ENCODE data around the gene MEIG1. TPM values are rescaled to one million over a fixed set of nuclear protein-coding genes. Genes with fewer than 3 reads are reported as not detected.

Gene MEIG1
- total RNA-seq, 2 donors from 2014 or later = not detected

DNA sequence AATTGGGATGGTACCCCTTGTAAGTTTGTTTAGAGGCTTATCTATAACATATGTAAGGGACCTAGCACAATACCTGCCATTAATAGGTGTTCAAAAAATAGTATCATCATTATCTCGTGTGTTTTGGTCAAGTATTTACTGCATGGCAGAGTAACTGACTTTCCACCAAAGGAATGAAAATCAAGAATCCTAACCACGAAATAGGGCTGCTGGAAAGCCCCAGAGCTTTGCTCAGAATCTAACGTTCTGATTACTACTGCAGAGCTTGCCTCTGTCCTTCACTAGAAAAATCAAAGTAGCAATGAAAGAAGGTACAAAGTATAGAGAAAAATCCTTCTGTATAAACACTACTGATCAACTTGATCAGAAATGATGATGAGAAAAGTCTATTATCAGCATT, 40.2 kb upstream of the MEIG1 start:
- DNase-seq (ENCODE audit: low spot score) (no peak), ATAC-seq (ENCODE audit: insufficient number of reproducible peaks, low FRiP score, low read depth) (no peak)
- no peaks in the 10 kb centered on the region for H3K27me3 ChIP-seq (replicated peaks; ENCODE audit: insufficient read depth)
- no peak overlapping the region for H3K4me3 ChIP-seq
- no peak overlapping the region for H3K27ac ChIP-seq
- no peaks in the 10 kb centered on the region for H3K9me3 ChIP-seq
- no peak for TF ChIP-seq CTCF (IDR thresholded peaks at IDR 0.05)
- H3K36me3 ChIP-seq = peaks cover 27% of the 10 kb centered on the region
- H3K4me1 ChIP-seq (ENCODE audit: control insufficient read depth in 1 of 2, low read depth in 2 of 2) = no peaks in the 10 kb centered on the region

DNA sequence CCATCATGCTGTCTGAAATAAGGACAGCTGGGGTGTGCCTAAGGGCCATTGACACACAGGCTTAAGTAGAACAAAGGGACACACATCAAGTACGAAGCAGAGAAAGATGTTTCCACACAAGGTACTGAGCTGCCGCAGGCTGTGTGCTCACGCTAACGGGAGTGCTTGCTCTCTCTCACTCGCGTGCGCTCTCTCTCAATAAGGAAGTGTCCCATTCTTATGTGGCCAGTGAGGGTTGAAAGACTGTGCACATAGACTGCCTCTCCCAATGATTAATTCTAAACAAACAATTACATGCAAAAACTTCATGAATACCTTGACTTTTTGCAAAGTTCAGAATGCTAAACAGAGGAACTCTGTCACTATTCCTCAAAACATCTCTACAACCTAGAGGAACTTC, 35.2 kb upstream of the MEIG1 start:
- Histone ChIP-seq H3K4me1 (ENCODE audit: control insufficient read depth in 1 of 2, low read depth in 2 of 2) (no peaks in the 10 kb centered on the region), H3K9me3 (no peaks in the 10 kb centered on the region), H3K36me3 (peaks cover 34% of the 10 kb centered on the region), H3K27me3 (replicated peaks; ENCODE audit: insufficient read depth) (no peaks in the 10 kb centered on the region), H3K27ac (no peak overlapping the region), H3K4me3 (no peak overlapping the region)
- no peak for ATAC-seq (ENCODE audit: insufficient number of reproducible peaks, low FRiP score, low read depth)
- no peak for TF ChIP-seq CTCF (IDR thresholded peaks at IDR 0.05)
- no peak for DNase-seq (ENCODE audit: low spot score)

GRCh38 chr10:14925268-14925667, 33.9 kb upstream of the MEIG1 start:
- Histone ChIP-seq H3K27me3 (replicated peaks; ENCODE audit: insufficient read depth) (no peaks in the 10 kb centered on the region), H3K9me3 (no peaks in the 10 kb centered on the region), H3K4me1 (ENCODE audit: control insufficient read depth in 1 of 2, low read depth in 2 of 2) (no peaks in the 10 kb centered on the region), H3K27ac (no peak overlapping the region), H3K36me3 (peaks cover 36% of the 10 kb centered on the region), H3K4me3 (no peak overlapping the region)
- no peak for TF ChIP-seq CTCF (IDR thresholded peaks at IDR 0.05)
- DNase-seq (ENCODE audit: low spot score) (no peak), ATAC-seq (ENCODE audit: insufficient number of reproducible peaks, low FRiP score, low read depth) (no peak)

DNA sequence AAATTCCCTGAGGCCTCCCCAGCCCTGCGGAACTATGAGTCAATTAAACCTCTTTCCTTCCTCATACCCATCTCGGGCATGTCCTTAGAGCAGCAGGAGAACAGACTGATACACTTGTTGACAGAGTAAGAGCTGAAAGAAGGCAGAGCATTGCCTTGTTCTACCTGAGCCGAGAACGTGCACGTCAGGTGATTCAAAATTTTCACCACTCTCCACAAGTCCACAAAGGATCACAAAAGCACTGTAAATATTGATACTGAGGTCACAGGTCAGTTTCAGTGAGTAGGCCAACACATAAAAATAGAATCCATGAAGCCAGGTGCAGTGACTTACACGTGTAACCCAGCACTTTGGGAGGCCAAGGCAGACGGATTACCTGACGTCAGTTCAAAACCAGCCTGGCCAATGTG, 33.1 kb upstream of the MEIG1 start:
- H3K4me1 ChIP-seq (ENCODE audit: control insufficient read depth in 1 of 2, low read depth in 2 of 2) = no peaks in the 10 kb centered on the region
- peaks cover 42% of the 10 kb centered on the region for H3K36me3 ChIP-seq
- no peak for DNase-seq (ENCODE audit: low spot score)
- H3K27me3 ChIP-seq (replicated peaks; ENCODE audit: insufficient read depth) = no peaks in the 10 kb centered on the region
- no peak for TF ChIP-seq CTCF (IDR thresholded peaks at IDR 0.05)
- H3K27ac ChIP-seq = no peak overlapping the region
- ATAC-seq (ENCODE audit: insufficient number of reproducible peaks, low FRiP score, low read depth) = no peak
- H3K9me3 ChIP-seq = no peaks in the 10 kb centered on the region
- no peak overlapping the region for H3K4me3 ChIP-seq

GRCh38 chr10:14926722-14927416, 32.3 kb upstream of the MEIG1 start:
- Histone ChIP-seq H3K27ac (no peak overlapping the region), H3K27me3 (replicated peaks; ENCODE audit: insufficient read depth) (no peaks in the 10 kb centered on the region), H3K36me3 (peaks cover 46% of the 10 kb centered on the region), H3K4me1 (ENCODE audit: control insufficient read depth in 1 of 2, low read depth in 2 of 2) (no peaks in the 10 kb centered on the region), H3K4me3 (no peak overlapping the region), H3K9me3 (no peaks in the 10 kb centered on the region)
- ATAC-seq (ENCODE audit: insufficient number of reproducible peaks, low FRiP score, low read depth) = no peak
- no peak for TF ChIP-seq CTCF (IDR thresholded peaks at IDR 0.05)
- no peak for DNase-seq (ENCODE audit: low spot score)
